ENCODE measurements around the gene ASH1L.
"Not testable (repeated sequence)": the region's sequence is repeated elsewhere in the genome, so short reads cannot be mapped to it uniquely, and the experiment has no call there.

Gene ASH1L

GRCh38 chr1:155300553-155301329, 261.9 kb downstream of the ASH1L start:
- no peak for DNase-seq

GRCh38 chr1:155300024-155300423, 262.6 kb downstream of the ASH1L start:
- DNase-seq, result no peak

GRCh38 chr1:155297384-155297783, 265.2 kb downstream of the ASH1L start:
- DNase-seq, result no peak

- DNase-seq, result no peak
These were observed 265.9 kb downstream of the ASH1L start for GRCh38 chr1:155296661-155297060.

- DNase-seq, result no peak
These were observed 266.7 kb downstream of the ASH1L start for GRCh38 chr1:155295942-155296267.

- no peak for DNase-seq
These were observed 267.2 kb downstream of the ASH1L start for GRCh38 chr1:155295183-155295941.

- DNase-seq, result no peak
These were observed 268.0 kb downstream of the ASH1L start for GRCh38 chr1:155294520-155295182.

- DNase-seq, result no peak
These were observed 269.4 kb downstream of the ASH1L start for GRCh38 chr1:155293086-155293749.

- DNase-seq, result not testable (repeated sequence)
These were observed 271.6 kb downstream of the ASH1L start for GRCh38 chr1:155291006-155291405.

GRCh38 chr1:155287987-155288543, 274.5 kb downstream of the ASH1L start:
- DNase-seq, result no peak

GRCh38 chr1:155286544-155286943, 276.1 kb downstream of the ASH1L start:
- DNase-seq, result no peak

- no peak for DNase-seq
These were observed 277.0 kb downstream of the ASH1L start for GRCh38 chr1:155285631-155286044.
